B cell (primary cell): ENCODE data around the gene UGT2B10.

Source experiments
- EZH2 ChIP-seq: IDR thresholded peaks from 2 replicates; pipeline ENCODE4 v1.6.1; 2012; ENCODE audit warnings: borderline replicate concordance, low read depth, mild to moderate bottlenecking, moderate library complexity, low read length; ENCODE audit not compliant: insufficient read depth, poor library complexity, severe bottlenecking
- TF ChIP-seq, protein P1 (sequence below): fragments of 200-600 bp; IDR thresholded peaks from one replicate; pipeline ENCODE4 v1.8.0; 2022; ENCODE audit warnings: antibody characterized with exemption, mild to moderate bottlenecking

DNA sequence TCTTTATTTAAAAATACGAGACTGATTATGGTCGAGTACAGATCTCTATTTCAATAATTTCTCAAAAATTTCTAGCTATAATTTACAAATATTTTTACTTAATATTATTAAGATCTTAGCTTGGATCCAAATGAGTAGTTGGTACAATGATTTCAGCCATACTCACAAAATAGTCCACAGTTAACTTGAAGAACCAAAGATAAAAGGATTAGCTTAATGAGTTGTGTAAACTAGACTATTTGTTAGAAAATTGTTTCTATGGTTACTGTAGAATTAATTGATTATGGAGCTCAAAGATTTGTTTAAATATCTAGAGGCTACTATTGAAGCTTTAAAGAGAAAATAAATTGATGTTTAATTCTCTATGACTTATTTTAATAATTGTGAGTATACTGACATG is 1.6 kb downstream of the UGT2B10 start:
- TF ChIP-seq, protein P1, sequence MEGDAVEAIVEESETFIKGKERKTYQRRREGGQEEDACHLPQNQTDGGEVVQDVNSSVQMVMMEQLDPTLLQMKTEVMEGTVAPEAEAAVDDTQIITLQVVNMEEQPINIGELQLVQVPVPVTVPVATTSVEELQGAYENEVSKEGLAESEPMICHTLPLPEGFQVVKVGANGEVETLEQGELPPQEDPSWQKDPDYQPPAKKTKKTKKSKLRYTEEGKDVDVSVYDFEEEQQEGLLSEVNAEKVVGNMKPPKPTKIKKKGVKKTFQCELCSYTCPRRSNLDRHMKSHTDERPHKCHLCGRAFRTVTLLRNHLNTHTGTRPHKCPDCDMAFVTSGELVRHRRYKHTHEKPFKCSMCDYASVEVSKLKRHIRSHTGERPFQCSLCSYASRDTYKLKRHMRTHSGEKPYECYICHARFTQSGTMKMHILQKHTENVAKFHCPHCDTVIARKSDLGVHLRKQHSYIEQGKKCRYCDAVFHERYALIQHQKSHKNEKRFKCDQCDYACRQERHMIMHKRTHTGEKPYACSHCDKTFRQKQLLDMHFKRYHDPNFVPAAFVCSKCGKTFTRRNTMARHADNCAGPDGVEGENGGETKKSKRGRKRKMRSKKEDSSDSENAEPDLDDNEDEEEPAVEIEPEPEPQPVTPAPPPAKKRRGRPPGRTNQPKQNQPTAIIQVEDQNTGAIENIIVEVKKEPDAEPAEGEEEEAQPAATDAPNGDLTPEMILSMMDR = no peak
- TF ChIP-seq EZH2 = no peak
